ENCODE results near the gene AIFM3.
"Not testable (repeated sequence)": the region's sequence is repeated elsewhere in the genome, so short reads cannot be mapped to it uniquely, and the experiment has no call there.

The AIFM3 gene

GRCh38 chr22:20966883-20967696, at the start of gene AIFM3:
AIFM3 (plus strand) TSS chr22:20967255; CDS start chr22:20967945, 690 bp downstream.
- no peak for DNase-seq

- no peak for DNase-seq
These were observed 48.3 kb upstream of the AIFM3 start for GRCh38 chr22:20918663-20919218.

- no peak for DNase-seq
These were observed 47.3 kb upstream of the AIFM3 start for GRCh38 chr22:20919718-20920117.

GRCh38 chr22:20920881-20921203, 46.2 kb upstream of the AIFM3 start:
- no peak for DNase-seq

GRCh38 chr22:20922141-20922751, 44.8 kb upstream of the AIFM3 start:
- DNase-seq, result no peak

- DNase-seq, result no peak
These were observed 40.8 kb upstream of the AIFM3 start for GRCh38 chr22:20926243-20926642.

- DNase-seq, result no peak
These were observed 39.0 kb upstream of the AIFM3 start for GRCh38 chr22:20927940-20928572.

GRCh38 chr22:20928573-20928967, 38.5 kb upstream of the AIFM3 start:
- no peak for DNase-seq

- DNase-seq, result no peak
These were observed 37.1 kb upstream of the AIFM3 start for GRCh38 chr22:20930004-20930403.

- DNase-seq, result not testable (repeated sequence)
These were observed 36.6 kb upstream of the AIFM3 start for GRCh38 chr22:20930435-20930834.

- no peak for DNase-seq
These were observed 35.9 kb upstream of the AIFM3 start for GRCh38 chr22:20931126-20931654.

GRCh38 chr22:20933910-20934309, 33.1 kb upstream of the AIFM3 start:
- DNase-seq, result no peak

- not testable (repeated sequence) for DNase-seq
These were observed 32.0 kb upstream of the AIFM3 start for GRCh38 chr22:20935049-20935448.

GRCh38 chr22:20935780-20936539, 31.1 kb upstream of the AIFM3 start:
- not testable (repeated sequence) for DNase-seq

- no peak for DNase-seq
These were observed 29.8 kb upstream of the AIFM3 start for GRCh38 chr22:20937031-20937793.

- DNase-seq, result no peak
These were observed 29.0 kb upstream of the AIFM3 start for GRCh38 chr22:20937794-20938671.

GRCh38 chr22:20939457-20940185, 27.4 kb upstream of the AIFM3 start:
- DNase-seq, result not testable (repeated sequence)

GRCh38 chr22:20940186-20940651, 26.8 kb upstream of the AIFM3 start:
- no peak for DNase-seq

GRCh38 chr22:20940904-20941385, 26.1 kb upstream of the AIFM3 start:
- no peak for DNase-seq
